Measurements from ENCODE around the gene COPA.

DNA sequence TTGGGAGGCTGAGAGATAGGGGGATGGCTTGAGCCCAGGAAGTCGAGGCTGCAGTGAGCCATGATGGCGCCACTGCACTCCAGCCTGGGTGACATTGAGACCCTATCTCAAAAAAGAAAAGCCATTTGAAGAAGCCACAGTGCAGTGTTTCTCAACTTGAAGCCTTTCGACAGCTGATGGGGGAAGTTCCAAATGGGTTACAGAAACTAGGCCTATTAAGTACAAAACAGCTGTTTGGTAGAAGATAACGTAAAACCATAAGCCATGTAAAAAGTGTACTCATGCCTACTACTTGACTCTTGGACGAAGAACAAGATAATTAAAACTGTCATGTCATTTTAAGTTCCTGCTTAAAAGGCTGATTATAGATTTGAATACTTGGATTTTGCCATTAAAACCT is 16.6 kb downstream of the COPA start:
- TF ChIP-seq, protein P1, sequence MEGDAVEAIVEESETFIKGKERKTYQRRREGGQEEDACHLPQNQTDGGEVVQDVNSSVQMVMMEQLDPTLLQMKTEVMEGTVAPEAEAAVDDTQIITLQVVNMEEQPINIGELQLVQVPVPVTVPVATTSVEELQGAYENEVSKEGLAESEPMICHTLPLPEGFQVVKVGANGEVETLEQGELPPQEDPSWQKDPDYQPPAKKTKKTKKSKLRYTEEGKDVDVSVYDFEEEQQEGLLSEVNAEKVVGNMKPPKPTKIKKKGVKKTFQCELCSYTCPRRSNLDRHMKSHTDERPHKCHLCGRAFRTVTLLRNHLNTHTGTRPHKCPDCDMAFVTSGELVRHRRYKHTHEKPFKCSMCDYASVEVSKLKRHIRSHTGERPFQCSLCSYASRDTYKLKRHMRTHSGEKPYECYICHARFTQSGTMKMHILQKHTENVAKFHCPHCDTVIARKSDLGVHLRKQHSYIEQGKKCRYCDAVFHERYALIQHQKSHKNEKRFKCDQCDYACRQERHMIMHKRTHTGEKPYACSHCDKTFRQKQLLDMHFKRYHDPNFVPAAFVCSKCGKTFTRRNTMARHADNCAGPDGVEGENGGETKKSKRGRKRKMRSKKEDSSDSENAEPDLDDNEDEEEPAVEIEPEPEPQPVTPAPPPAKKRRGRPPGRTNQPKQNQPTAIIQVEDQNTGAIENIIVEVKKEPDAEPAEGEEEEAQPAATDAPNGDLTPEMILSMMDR (IDR thresholded peaks at IDR 0.05) = no peak
- no peak for TF ChIP-seq POLR2A (IDR thresholded peaks at IDR 0.05)
